ENCODE data around the gene CXCL1.

Gene CXCL1

GRCh38 chr4:73869130-73870055 is at the start of gene CXCL1:
Gene CXCL1 (plus strand): TSS chr4:73869393. CDS start chr4:73869471, 78 bp downstream.
- DNase-seq, result no peak

GRCh38 chr4:73821325-73821724 is 47.9 kb upstream of the CXCL1 start:
- no peak for DNase-seq

- no peak for DNase-seq
These were observed 46.8 kb upstream of the CXCL1 start for GRCh38 chr4:73822389-73822788.

GRCh38 chr4:73822812-73823504 is 46.2 kb upstream of the CXCL1 start:
- DNase-seq, result no peak

- DNase-seq, result no peak
These were observed 45.4 kb upstream of the CXCL1 start for GRCh38 chr4:73823760-73824159.

GRCh38 chr4:73828956-73829355 is 40.2 kb upstream of the CXCL1 start:
- no peak for DNase-seq

- DNase-seq, result no peak
These were observed 37.6 kb upstream of the CXCL1 start for GRCh38 chr4:73831569-73831968.

- no peak for DNase-seq
These were observed 36.4 kb upstream of the CXCL1 start for GRCh38 chr4:73832651-73833237.

GRCh38 chr4:73836373-73837279 is 32.6 kb upstream of the CXCL1 start, which contains the start of gene CXCL6:
Gene CXCL6 (plus strand): TSS chr4:73836678. CDS start chr4:73836751, 73 bp downstream.
- peak; percentile 14 for DNase-seq

GRCh38 chr4:73839071-73839470 is 30.1 kb upstream of the CXCL1 start:
- DNase-seq, result no peak

GRCh38 chr4:73839715-73840114 is 29.5 kb upstream of the CXCL1 start:
- DNase-seq, result no peak

- no peak for DNase-seq
These were observed 27.8 kb upstream of the CXCL1 start for GRCh38 chr4:73841243-73841925.

GRCh38 chr4:73842696-73843095 is 26.5 kb upstream of the CXCL1 start:
- no peak for DNase-seq

- DNase-seq, result no peak
These were observed 25.8 kb upstream of the CXCL1 start for GRCh38 chr4:73843369-73843768.

- no peak for DNase-seq
These were observed 24.8 kb upstream of the CXCL1 start for GRCh38 chr4:73844345-73844744.

- DNase-seq, result no peak
These were observed 24.4 kb upstream of the CXCL1 start for GRCh38 chr4:73844806-73845205.

GRCh38 chr4:73847526-73848182 is 21.5 kb upstream of the CXCL1 start:
- no peak for DNase-seq

- no peak for DNase-seq
These were observed 20.9 kb upstream of the CXCL1 start for GRCh38 chr4:73848183-73848777.

GRCh38 chr4:73850261-73850970 is 18.8 kb upstream of the CXCL1 start:
- no peak for DNase-seq

GRCh38 chr4:73851293-73851692 is 17.9 kb upstream of the CXCL1 start:
- no peak for DNase-seq
